GM12873 (cell line): ENCODE measurements around the gene LCTL.
A peak's percentile ranks its signal among the peaks of the same experiment; 100 is the strongest.

Experiments
- CTCF ChIP-seq: IDR thresholded peaks from 2 replicates; pipeline ENCODE4 v1.5.1; 2012; ENCODE audit warnings: low read depth, mild to moderate bottlenecking, moderate library complexity, low read length, control low read depth; ENCODE audit not compliant: insufficient read depth; ENCODE audit errors: missing control alignments

LCTL gene

DNA sequence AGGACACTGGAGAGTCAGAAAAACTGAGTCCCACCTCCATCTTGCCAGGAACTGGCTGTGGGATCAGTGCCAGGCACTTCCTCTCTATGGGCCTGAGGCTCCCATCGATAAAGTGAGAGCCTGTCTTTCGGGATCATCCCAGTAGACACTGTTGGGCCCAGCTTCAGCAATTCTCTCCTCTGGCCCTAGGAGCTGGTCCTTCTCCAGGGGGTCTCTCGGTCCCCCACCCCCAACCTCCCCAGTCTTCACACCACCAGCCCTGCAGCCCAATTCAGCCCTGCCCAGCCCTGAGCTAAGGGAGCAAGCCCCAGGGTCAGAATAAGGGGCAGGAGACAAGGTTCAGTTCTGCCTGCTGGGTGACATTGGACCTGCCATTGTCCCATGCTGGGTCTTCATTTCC lies 4.5 kb upstream of the LCTL start:
- no peak for TF ChIP-seq CTCF

- no peak for TF ChIP-seq CTCF
These were observed 3.8 kb upstream of the LCTL start for GRCh38 chr15:66569461-66570137.

GRCh38 chr15:66567897-66568296 lies 2.1 kb upstream of the LCTL start:
- TF ChIP-seq CTCF, result no peak

DNA sequence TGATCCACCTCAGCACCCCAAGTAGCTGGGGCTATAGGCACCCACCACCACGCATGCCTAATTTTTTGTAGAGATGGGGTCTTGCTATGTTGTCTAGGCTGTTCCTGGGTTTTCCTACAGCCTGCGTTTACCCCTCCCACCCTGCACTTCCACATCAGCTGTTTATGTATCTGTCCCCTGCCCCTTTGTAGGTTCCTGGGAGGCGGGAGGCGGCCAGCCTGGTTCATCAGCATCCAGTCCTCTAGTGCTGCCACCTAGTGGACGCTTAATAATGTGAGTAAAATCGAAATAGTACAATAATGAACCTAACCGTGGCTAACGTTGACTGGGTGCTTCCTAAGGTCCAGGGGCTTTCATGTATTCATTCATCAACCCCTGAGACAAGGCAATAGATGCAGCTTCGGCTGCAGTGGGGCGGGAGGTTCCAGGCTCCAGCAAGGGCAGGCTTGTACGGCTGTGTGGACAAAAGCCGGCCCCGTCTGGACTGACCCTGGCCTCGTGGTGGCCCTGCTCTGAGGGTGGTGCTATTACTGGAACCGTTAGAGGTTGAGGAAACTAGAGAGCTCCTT lies 1.2 kb upstream of the LCTL start:
- TF ChIP-seq CTCF, result peak; percentile 73

DNA sequence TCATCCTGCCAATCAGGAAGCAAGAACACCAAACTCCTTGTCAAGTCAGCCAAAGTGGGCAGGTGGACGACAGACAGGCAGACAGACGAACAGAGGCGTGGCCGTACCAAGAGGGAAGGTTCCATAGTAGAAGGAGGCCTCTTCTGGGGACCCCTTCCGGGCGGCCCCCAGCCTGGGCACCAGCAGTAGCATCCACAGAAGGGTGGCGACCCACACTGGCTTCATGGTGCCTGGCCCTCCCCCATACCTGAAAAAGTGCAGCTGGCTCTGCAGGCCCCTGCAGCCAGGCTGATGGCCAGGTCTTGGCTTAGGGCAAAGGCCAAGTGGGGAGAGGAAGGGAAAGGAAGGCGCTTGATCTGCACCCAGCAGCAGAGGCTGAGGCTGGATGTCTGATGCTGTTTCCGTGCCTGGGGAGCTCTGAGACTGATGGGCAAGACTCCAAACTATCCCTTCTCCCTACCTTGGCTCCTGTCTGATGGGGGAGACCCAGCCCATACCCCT lies 607 bp downstream of the LCTL start:
- TF ChIP-seq CTCF, result no peak

DNA sequence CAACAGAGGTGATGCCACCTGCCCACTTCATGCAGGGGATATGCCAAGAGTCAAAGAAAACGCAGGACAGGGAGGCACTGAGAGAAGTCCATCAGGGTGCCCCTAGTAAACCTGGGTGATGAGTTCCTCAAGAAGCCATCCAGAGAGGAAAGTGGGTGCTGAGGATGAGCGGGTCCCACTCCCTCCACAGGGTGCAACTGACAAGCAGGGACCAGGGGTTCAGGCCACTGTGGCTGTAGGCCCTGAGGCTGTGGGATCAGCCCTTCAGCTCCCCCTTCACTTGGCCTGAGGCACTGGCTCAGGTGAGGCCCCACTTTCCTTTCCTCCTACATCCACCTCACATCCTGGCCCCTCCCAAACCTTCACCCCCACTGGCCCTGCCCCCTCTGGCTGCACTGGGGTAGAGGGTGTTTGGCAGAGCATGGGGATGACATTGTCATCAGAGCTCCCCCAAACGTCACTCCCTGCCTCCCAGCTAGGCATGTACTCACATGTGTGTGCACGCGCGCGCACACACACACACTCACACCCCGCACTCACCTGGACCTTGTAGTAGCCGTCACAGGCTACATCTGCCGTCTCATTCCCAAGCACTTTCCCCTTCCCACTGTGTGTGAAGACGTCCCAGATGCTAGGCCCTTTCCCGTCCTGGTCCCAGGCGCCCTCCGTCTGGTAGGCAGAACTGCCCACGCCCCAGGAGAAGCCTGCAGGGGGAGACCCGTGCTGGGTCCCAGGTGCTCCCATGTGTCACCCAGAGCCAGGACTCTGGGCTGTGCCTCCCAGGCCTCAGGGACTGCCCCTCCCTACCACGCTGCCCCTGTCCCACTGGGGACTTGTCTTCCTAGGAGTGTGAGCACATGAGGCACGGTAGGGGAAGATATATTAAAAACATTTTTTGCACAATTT lies 1.4 kb downstream of the LCTL start:
- no peak for TF ChIP-seq CTCF

DNA sequence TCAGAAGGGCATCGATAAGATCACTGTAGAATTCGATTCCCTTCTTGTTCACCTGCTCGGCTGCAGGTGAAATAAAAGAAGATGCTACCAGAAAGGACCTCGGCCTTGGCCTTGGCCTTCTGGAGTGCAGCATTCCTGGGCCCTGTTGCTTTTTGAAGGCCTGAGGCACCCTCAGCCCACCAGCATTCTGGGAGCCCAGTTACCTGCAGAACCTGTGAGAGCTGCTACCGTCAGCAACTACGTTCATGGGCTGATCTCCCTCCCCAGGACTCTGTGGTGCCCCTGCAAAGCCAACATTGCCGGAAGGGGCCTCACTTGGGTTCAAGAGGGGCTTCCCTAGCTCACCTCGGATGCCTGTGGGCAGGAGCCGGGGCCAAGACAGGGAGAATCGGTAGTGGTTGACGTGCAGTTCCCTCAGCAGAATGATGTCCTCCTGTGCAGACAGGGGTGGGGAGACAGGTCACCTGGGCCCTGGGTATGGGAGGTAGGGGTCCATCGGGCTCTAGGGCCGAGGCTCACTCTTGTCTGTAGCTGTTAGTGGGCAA lies 2.2 kb downstream of the LCTL start:
- TF ChIP-seq CTCF, result no peak
